H1 (cell line): ENCODE results near the gene USF1.

Experiments used
- JUND ChIP-seq: IDR thresholded peaks from 2 replicates; pipeline ENCODE4 v1.6.1; 2011; ENCODE audit warnings: mild to moderate bottlenecking, improper control_type of control experiment, low read length
- POLR2A ChIP-seq, 2 experiments: IDR thresholded peaks; 1 replicate in 1 of 2; 2 replicates in 1 of 2; pipeline ENCODE4 v1.6.1; 2011; ENCODE audit warnings: low read depth in 2 of 2, low read length in 2 of 2, mild to moderate bottlenecking in 2 of 2; ENCODE audit errors: control extremely low read depth in 1 of 2
- TEAD4 ChIP-seq: IDR thresholded peaks from 2 replicates; pipeline ENCODE4 v1.6.1; 2012; ENCODE audit warnings: low read depth, low read length, inconsistent platforms, mixed read lengths

GRCh38 chr1:161039154-161039545, 6.6 kb downstream of the USF1 start:
- TF ChIP-seq TEAD4 (no peak), JUND (no peak), POLR2A (IDR thresholded peaks at IDR 0.05; ENCODE audit: control extremely low read depth in 1 of 2, low read depth in 2 of 2, low read length in 2 of 2) (no peak)
